ENCODE measurements around the gene IFITM10. TPM values are rescaled to one million over a fixed set of nuclear protein-coding genes. Genes with fewer than 3 reads are reported as not detected.
"Not testable (repeated sequence)": the region's sequence is repeated elsewhere in the genome, so short reads cannot be mapped to it uniquely, and the experiment has no call there.

Gene IFITM10
- total RNA-seq, 4 donors from 2014 or later, result 2.5 to 13.7 (median 6.3) TPM

DNA sequence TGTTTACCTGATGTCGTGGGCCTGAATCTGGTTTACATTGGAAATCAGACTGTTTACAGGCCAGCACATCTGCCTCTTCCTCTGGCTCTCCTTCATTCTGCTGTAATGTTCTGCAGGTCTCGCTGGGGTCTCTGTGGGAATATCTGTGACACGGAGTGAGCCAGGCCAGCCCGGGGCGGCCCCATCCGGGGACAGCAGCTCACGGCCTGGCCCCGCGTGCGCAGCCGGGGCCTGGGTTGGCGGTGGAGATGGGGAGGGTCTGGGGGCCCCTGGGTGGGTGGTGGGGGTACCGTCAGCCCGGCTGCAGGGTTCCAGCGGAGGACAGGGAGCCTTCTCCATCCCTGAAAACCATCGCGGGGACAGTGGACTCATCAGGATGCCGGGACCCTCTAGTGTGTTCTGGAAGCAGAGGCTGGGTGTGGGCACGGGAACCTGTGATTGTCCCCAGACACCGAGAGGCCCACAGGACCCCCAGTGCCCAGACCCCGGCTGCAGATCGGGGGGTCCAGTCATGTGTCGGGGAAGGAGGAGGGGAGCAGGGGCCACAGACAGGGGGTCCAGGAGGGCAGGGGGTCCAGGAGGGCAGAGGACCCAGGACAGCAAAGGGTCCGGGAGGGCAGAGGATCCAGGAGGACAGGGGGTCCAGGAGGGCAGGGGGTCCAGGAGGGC, 66.4 kb downstream of the IFITM10 start:
- intact Hi-C loops (cut with DNase I; ENCODE audit: low total_unique reads), result loop anchor here (2.0 kb wide), 1 partner anchor 17 kb away; no protein-coding TSS in a partner anchor
- not testable (repeated sequence) for H3K4me3 ChIP-seq (ENCODE audit: low read depth, poor library complexity, severe bottlenecking)
- DNase-seq (ENCODE audit: low spot score in 2 of 2), result peak in 1 of 2 donors; percentile 60
- WGBS, 2 donors, result 77% methylated on average over 7 of the region's 24 CpGs; no CpG with 5 or more reads in 1 of the 2 donors

- WGBS, 2 donors, result 86% methylated on average over 11 to 19 of the region's 19 CpGs
- H3K4me3 ChIP-seq (ENCODE audit: low read depth, poor library complexity, severe bottlenecking); intact Hi-C loops (cut with DNase I; ENCODE audit: low total_unique reads): not testable (repeated sequence)
- peak in 1 of 2 donors; percentile 56 for DNase-seq (ENCODE audit: low spot score in 2 of 2)
Measured at GRCh38 chr11:1683216-1683615, 67.2 kb downstream of the IFITM10 start.

Other genes starting within 250 kb of the IFITM10 start
- gene DUSP8, start 178.3 kb downstream of the IFITM10 start, total RNA-seq, result 10 to 100 TPM in 1 of 4 donors, 1 to 10 TPM in 3; 4.0 to 11.6 (median 5.9) TPM
- gene KRTAP5-1, start 165.3 kb downstream of the IFITM10 start, total RNA-seq, result 1 to 10 TPM in 1 of 4 donors, not detected in 3; 8.1 TPM
- 10 to 100 TPM in 1 of 4 donors, under 1 TPM in 1, not detected in 2; 0.55 to 15.1 TPM for gene KRTAP5-2, start 152.3 kb downstream of the IFITM10 start, total RNA-seq
- gene KRTAP5-3, start 142.1 kb downstream of the IFITM10 start, total RNA-seq, result 10 to 100 TPM in 1 of 4 donors, not detected in 3; 16.2 TPM
- gene KRTAP5-4, start 128.5 kb downstream of the IFITM10 start, total RNA-seq, result 1 to 10 TPM in 1 of 4 donors, not detected in 3; 7.9 TPM
- 1 to 10 TPM in 1 of 4 donors, not detected in 3; 2.5 TPM for gene KRTAP5-5, start 120.8 kb downstream of the IFITM10 start, total RNA-seq
- gene KRTAP5-6, start 53.4 kb downstream of the IFITM10 start, total RNA-seq, result 1 to 10 TPM in 1 of 4 donors, not detected in 3; 6.7 TPM
- gene CTSD, start 13.3 kb upstream of the IFITM10 start, total RNA-seq, result 100 to 1,000 TPM; 573 to 913 (median 707) TPM
- gene SYT8, start 84.4 kb upstream of the IFITM10 start, total RNA-seq, result 100 to 1,000 TPM in 3 of 4 donors, 10 to 100 TPM in 1; 74.1 to 177 (median 106) TPM
- 10 to 100 TPM; 10.7 to 17.7 (median 15.8) TPM for gene TNNI2, start 88.4 kb upstream of the IFITM10 start, total RNA-seq
- gene LSP1, start 102.5 kb upstream of the IFITM10 start, total RNA-seq, result 100 to 1,000 TPM in 1 of 4 donors, 10 to 100 TPM in 3; 73.7 to 105 (median 86.6) TPM
- gene PRR33, start 141.3 kb upstream of the IFITM10 start, total RNA-seq, result not detected
- 1 to 10 TPM; 1.2 to 6.6 (median 4.1) TPM for gene TNNT3, start 169.1 kb upstream of the IFITM10 start, total RNA-seq
- 100 to 1,000 TPM; 169 to 227 (median 216) TPM for gene MRPL23, start 196.7 kb upstream of the IFITM10 start, total RNA-seq
- gene H19, start 247.2 kb upstream of the IFITM10 start, total RNA-seq, result 10 to 100 TPM; 17.3 to 64.3 (median 37.4) TPM